Thymus (tissue), 11 donors: ENCODE results near the gene LEF1. TPM values are rescaled to one million over a fixed set of nuclear protein-coding genes. Genes with fewer than 3 reads are reported as not detected.
A peak's percentile ranks its signal among the peaks of the same experiment; 100 is the strongest.

Experiments used
- DNase-seq, 9 donors: peaks; one replicate each; pipeline ENCODE4 v3.0.0-alpha.2; 2013; ENCODE audit warnings: low spot score in 9 of 9, low read depth in 6 of 9, missing footprints in 1 of 9
- H3K27ac ChIP-seq, 2 donors: one replicate each; pipeline ENCODE4 v1.5.1; 2013; ENCODE audit warnings: control low read depth in 1 of 2, low read depth in 1 of 2, low read length in 1 of 2, mild to moderate bottlenecking in 1 of 2, moderate library complexity in 1 of 2
- H3K27me3 ChIP-seq, 2 donors: one replicate each; pipeline ENCODE4 v1.5.1; 2013; ENCODE audit warnings: low read length in 1 of 2; ENCODE audit not compliant: control insufficient read depth in 2 of 2, insufficient read depth in 1 of 2
- H3K36me3 ChIP-seq, 2 donors: one replicate each; pipeline ENCODE4 v1.5.1; 2013; ENCODE audit warnings: low read length in 1 of 2, mild to moderate bottlenecking in 1 of 2, moderate library complexity in 1 of 2; ENCODE audit not compliant: control insufficient read depth in 2 of 2, insufficient read depth in 2 of 2
- H3K4me1 ChIP-seq, 2 donors: one replicate each; pipeline ENCODE4 v1.5.1; 2013; ENCODE audit warnings: low read length in 2 of 2; ENCODE audit not compliant: control insufficient read depth in 2 of 2, insufficient read depth in 2 of 2
- H3K4me3 ChIP-seq, 2 donors: one replicate each; pipeline ENCODE4 v1.5.1; 2013; ENCODE audit warnings: low read length in 2 of 2, control low read depth in 1 of 2, mild to moderate bottlenecking in 1 of 2
- H3K9me3 ChIP-seq, 2 donors: one replicate each; pipeline ENCODE4 v1.5.1; 2013; ENCODE audit warnings: low read length in 1 of 2, mild to moderate bottlenecking in 1 of 2; ENCODE audit not compliant: control insufficient read depth in 2 of 2, insufficient read depth in 1 of 2
- WGBS: extraction: QIAGEN DNeasy Blood & Tissue Kit; methylation state at CpG from one replicate; pipeline ENCODE4 v1.1.7; 2013; 5-methylcytosine and 5-hydroxymethylcytosine counted together
- polyA plus RNA-seq: library from polyadenylated mRNA; stranded (reverse); fragments of 200-250 nt; gene quantifications from one replicate; pipeline ENCODE4 v1.2.3, GENCODE V29; 2013
- total RNA-seq: library from RNA; stranded (reverse); fragments of 120-200 nt; gene quantifications from one replicate; pipeline ENCODE4 v1.2.4, GENCODE V29; 2013
- donor health status: healthy.

LEF1 gene
- total and polyA plus RNA-seq, 2 donors: 536 to 655 TPM

DNA sequence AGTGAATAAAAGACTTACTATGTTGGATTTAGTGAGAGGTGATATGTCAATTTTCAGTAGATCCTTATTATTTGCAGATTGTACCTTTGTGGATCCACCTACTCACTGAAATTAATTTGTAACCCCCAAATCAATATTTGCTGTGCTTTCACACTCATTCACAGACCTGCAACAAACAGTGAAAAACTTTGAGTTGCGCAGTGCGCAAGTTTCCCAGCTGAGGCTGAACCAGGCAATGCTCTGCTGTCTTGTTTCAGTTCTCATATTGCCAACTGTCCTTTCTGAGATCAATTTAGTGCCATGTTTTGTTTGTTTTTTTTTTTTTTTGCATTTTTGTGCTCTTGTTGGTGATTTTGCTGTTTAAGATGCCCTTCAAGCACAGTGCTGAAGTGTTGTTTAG lies 40.8 kb upstream of the LEF1 start:
- Histone ChIP-seq H3K27me3 (no peaks in the 10 kb centered on the region), H3K27ac (no peak overlapping the region), H3K36me3 (peaks cover 0 to 2% of the 10 kb centered on the region in 2 donors), H3K9me3 (no peaks in the 10 kb centered on the region), H3K4me1 (peaks cover 12 to 17% of the 10 kb centered on the region in 2 donors), H3K4me3 (no peak overlapping the region)
- DNase-seq: peak in 1 of 9 donors; percentile 13
- 97% methylated on average over 2 of the region's 2 CpGs for WGBS

DNA sequence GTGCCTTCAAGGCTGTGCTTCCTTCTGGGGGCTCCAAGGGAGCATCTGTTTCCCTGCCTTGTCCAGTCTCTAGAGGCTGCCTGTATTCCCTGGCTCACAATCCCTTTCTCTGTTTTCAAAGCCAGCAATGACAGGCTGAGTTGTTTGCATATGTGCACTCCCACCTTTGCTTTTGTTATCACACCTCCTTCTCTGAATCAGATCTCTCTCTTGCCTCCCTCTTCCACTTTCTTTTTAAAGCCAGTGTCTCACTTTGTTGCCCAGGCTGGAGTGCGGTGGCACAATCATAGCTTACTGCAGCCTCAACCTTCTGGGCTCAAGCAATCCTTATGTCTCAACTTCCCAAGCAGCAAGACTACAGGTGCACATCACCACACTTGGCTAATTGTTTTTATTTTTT lies 37.1 kb upstream of the LEF1 start:
- Histone ChIP-seq H3K4me1 (peaks cover 11 to 13% of the 10 kb centered on the region in 2 donors), H3K36me3 (peaks cover 0 to 21% of the 10 kb centered on the region in 2 donors)
- 100% methylated on average over 1 of the region's 1 CpG for WGBS

GRCh38 chr4:108204518-108204917 lies 35.8 kb upstream of the LEF1 start:
- no peak for DNase-seq
- Histone ChIP-seq H3K9me3 (peaks cover 0 to 7% of the 10 kb centered on the region in 2 donors), H3K27me3 (no peaks in the 10 kb centered on the region), H3K36me3 (peaks cover 0 to 21% of the 10 kb centered on the region in 2 donors), H3K27ac (no peak overlapping the region), H3K4me1 (peaks cover 9 to 22% of the 10 kb centered on the region in 2 donors), H3K4me3 (no peak overlapping the region)
- WGBS: 94% methylated on average over 2 of the region's 2 CpGs

More for the DNA sequence above, 37.1 kb upstream of the LEF1 start:
- DNase-seq: no peak
- H3K4me3 ChIP-seq: no peak overlapping the region
- H3K9me3 ChIP-seq: peaks cover 0 to 7% of the 10 kb centered on the region in 2 donors
- H3K27ac ChIP-seq: no peak overlapping the region
- H3K27me3 ChIP-seq: no peaks in the 10 kb centered on the region

DNA sequence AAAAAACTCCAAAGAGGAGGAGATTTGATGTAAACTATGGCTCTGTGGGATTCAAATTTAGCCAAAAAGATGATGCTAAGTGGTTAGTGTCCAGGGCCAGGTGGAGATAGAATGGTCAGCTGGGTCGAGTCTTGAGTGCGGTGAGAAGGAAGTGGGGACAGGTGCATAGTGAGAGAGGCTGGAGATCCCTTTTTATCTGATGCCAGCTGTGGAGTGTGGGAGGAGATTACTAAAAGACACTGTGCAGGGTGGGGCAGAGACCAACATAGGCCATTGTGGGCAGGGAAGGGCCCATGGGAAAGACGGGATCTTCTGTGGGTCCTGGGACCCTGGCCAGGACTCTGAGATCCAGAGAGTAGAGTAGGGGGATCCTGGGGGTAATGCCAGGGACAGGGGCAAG lies 34.6 kb upstream of the LEF1 start:
- WGBS: 17% methylated on average over 3 of the region's 3 CpGs

DNA sequence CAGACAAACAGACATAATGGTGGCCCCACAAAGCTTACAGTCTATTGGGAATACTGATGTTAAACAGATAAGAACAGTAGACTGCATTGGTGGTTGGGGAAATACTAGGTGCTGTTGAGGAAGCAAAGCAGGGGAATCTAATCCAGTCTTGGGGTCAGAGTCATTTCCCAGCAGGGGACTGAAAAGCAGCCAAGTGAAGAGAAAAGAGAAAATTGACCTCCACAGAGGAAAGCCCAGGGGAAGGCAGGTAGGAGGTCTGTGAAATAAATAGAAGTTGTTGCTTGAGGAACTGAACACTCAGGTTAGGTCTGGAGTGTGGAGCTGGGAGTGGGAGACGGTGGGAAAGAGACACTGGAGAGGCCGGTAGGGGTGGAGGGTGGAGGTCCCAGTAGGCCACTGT lies 33.0 kb upstream of the LEF1 start:
- no peak for DNase-seq
- Histone ChIP-seq H3K9me3 (peaks cover 0 to 7% of the 10 kb centered on the region in 2 donors), H3K27ac (no peak overlapping the region), H3K4me3 (no peak overlapping the region), H3K36me3 (peaks cover 0 to 28% of the 10 kb centered on the region in 2 donors), H3K27me3 (no peaks in the 10 kb centered on the region), H3K4me1 (peaks cover 13 to 21% of the 10 kb centered on the region in 2 donors)
- 98% methylated on average over 2 of the region's 2 CpGs for WGBS

More for the DNA sequence above, 34.6 kb upstream of the LEF1 start:
- DNase-seq: peak in 2 of 9 donors; percentile 9 to 33
- Histone ChIP-seq H3K36me3 (peaks cover 0 to 21% of the 10 kb centered on the region in 2 donors), H3K4me3 (no peak overlapping the region), H3K27me3 (no peaks in the 10 kb centered on the region), H3K27ac (no peak overlapping the region), H3K9me3 (peaks cover 0 to 7% of the 10 kb centered on the region in 2 donors), H3K4me1 (peaks cover 13 to 21% of the 10 kb centered on the region in 2 donors)

GRCh38 chr4:108199881-108200280 lies 31.1 kb upstream of the LEF1 start:
- H3K36me3 ChIP-seq: peaks cover 0 to 27% of the 10 kb centered on the region in 2 donors
- H3K27ac ChIP-seq: no peak overlapping the region
- H3K27me3 ChIP-seq: no peaks in the 10 kb centered on the region
- peaks cover 0 to 7% of the 10 kb centered on the region in 2 donors for H3K9me3 ChIP-seq
- H3K4me1 ChIP-seq: peaks cover 13 to 21% of the 10 kb centered on the region in 2 donors
- no peak overlapping the region for H3K4me3 ChIP-seq
- DNase-seq: no peak
- WGBS: 93% methylated on average over 1 of the region's 1 CpG

- Histone ChIP-seq H3K4me3 (no peak overlapping the region), H3K36me3 (peaks cover 0 to 6% of the 10 kb centered on the region in 2 donors), H3K27me3 (no peaks in the 10 kb centered on the region), H3K27ac (no peak overlapping the region), H3K4me1 (peaks cover 15 to 16% of the 10 kb centered on the region in 2 donors), H3K9me3 (no peaks in the 10 kb centered on the region)
- WGBS: 85% methylated on average over 4 of the region's 4 CpGs
- DNase-seq: no peak
These were observed 25.3 kb upstream of the LEF1 start for GRCh38 chr4:108193886-108194672.

- Histone ChIP-seq H3K9me3 (no peaks in the 10 kb centered on the region), H3K4me1 (peaks cover 12 to 15% of the 10 kb centered on the region in 2 donors), H3K4me3 (no peak overlapping the region), H3K27ac (no peak overlapping the region), H3K36me3 (peaks cover 0 to 10% of the 10 kb centered on the region in 2 donors), H3K27me3 (no peaks in the 10 kb centered on the region)
- 97% methylated on average over 3 of the region's 3 CpGs for WGBS
- no peak for DNase-seq
These were observed 24.2 kb upstream of the LEF1 start for GRCh38 chr4:108192935-108193334.

GRCh38 chr4:108192056-108192455 lies 23.3 kb upstream of the LEF1 start:
- H3K9me3 ChIP-seq: no peaks in the 10 kb centered on the region
- no peaks in the 10 kb centered on the region for H3K27me3 ChIP-seq
- no peak for DNase-seq
- 98% methylated on average over 3 of the region's 3 CpGs for WGBS
- H3K27ac ChIP-seq: no peak overlapping the region
- peaks cover 12 to 15% of the 10 kb centered on the region in 2 donors for H3K4me1 ChIP-seq
- peaks cover 0 to 4% of the 10 kb centered on the region in 2 donors for H3K36me3 ChIP-seq
- H3K4me3 ChIP-seq: no peak overlapping the region
